T-helper 1 cell treated with Interleukin-12 subunit alpha and Interleukin-12 subunit beta and Interleukin-4 antibody, amounts not matched to agents 30 μg/mL and 1 μg/mL, for 36 hours (primary cell): ENCODE measurements around the gene SPPL2C.

Experiments used
- H3K27ac Mint-ChIP-seq: one replicate; pipeline ENCODE4 v1.8.0; 2021; ENCODE audit warnings: mild to moderate bottlenecking, mixed read lengths
- H3K27me3 Mint-ChIP-seq: one replicate; pipeline ENCODE4 v1.8.0; 2021; ENCODE audit warnings: low read depth, mixed read lengths
- H3K36me3 Mint-ChIP-seq: one replicate; pipeline ENCODE4 v1.8.0; 2021; ENCODE audit warnings: low read depth, mixed read lengths
- H3K4me1 Mint-ChIP-seq: one replicate; pipeline ENCODE4 v1.8.0; 2021; ENCODE audit warnings: low read depth, mixed read lengths
- H3K4me3 Mint-ChIP-seq: one replicate; pipeline ENCODE4 v1.8.0; 2021; ENCODE audit warnings: mild to moderate bottlenecking, moderate library complexity, mixed read lengths
- H3K9me3 Mint-ChIP-seq: one replicate; pipeline ENCODE4 v1.8.0; 2021; ENCODE audit warnings: mixed read lengths

SPPL2C gene

GRCh38 chr17:45838751-45839295, 5.9 kb upstream of the SPPL2C start:
- Mint-ChIP-seq H3K27ac (no peak overlapping the region), H3K4me1 (no peaks in the 10 kb centered on the region), H3K36me3 (no peaks in the 10 kb centered on the region), H3K4me3 (no peak overlapping the region), H3K27me3 (no peaks in the 10 kb centered on the region), H3K9me3 (no peaks in the 10 kb centered on the region)

- Mint-ChIP-seq H3K27me3 (no peaks in the 10 kb centered on the region), H3K4me1 (no peaks in the 10 kb centered on the region), H3K4me3 (no peak overlapping the region), H3K27ac (no peak overlapping the region), H3K9me3 (no peaks in the 10 kb centered on the region), H3K36me3 (no peaks in the 10 kb centered on the region)
Measured at GRCh38 chr17:45839442-45839841, 5.2 kb upstream of the SPPL2C start.

GRCh38 chr17:45841186-45841585, 3.5 kb upstream of the SPPL2C start:
- Mint-ChIP-seq H3K4me3 (no peak overlapping the region), H3K27me3 (no peaks in the 10 kb centered on the region), H3K4me1 (no peaks in the 10 kb centered on the region), H3K9me3 (no peaks in the 10 kb centered on the region), H3K36me3 (no peaks in the 10 kb centered on the region), H3K27ac (no peak overlapping the region)

- no peaks in the 10 kb centered on the region for H3K9me3 Mint-ChIP-seq
- no peak overlapping the region for H3K4me3 Mint-ChIP-seq
- H3K27me3 Mint-ChIP-seq: no peaks in the 10 kb centered on the region
- H3K36me3 Mint-ChIP-seq: no peaks in the 10 kb centered on the region
- H3K27ac Mint-ChIP-seq: no peak overlapping the region
- no peaks in the 10 kb centered on the region for H3K4me1 Mint-ChIP-seq
Measured at GRCh38 chr17:45841883-45842525, 2.7 kb upstream of the SPPL2C start.

- H3K4me1 Mint-ChIP-seq: no peaks in the 10 kb centered on the region
- H3K9me3 Mint-ChIP-seq: no peaks in the 10 kb centered on the region
- H3K4me3 Mint-ChIP-seq: no peak overlapping the region
- no peak overlapping the region for H3K27ac Mint-ChIP-seq
- H3K27me3 Mint-ChIP-seq: no peaks in the 10 kb centered on the region
- H3K36me3 Mint-ChIP-seq: no peaks in the 10 kb centered on the region
Measured at GRCh38 chr17:45843722-45844121, 959 bp upstream of the SPPL2C start.

GRCh38 chr17:45845376-45846185, 900 bp downstream of the SPPL2C start:
- Mint-ChIP-seq H3K36me3 (no peaks in the 10 kb centered on the region), H3K4me3 (no peak overlapping the region), H3K27me3 (no peaks in the 10 kb centered on the region), H3K9me3 (no peaks in the 10 kb centered on the region), H3K4me1 (no peaks in the 10 kb centered on the region), H3K27ac (no peak overlapping the region)

- no peaks in the 10 kb centered on the region for H3K9me3 Mint-ChIP-seq
- no peaks in the 10 kb centered on the region for H3K4me1 Mint-ChIP-seq
- H3K27ac Mint-ChIP-seq: no peak overlapping the region
- H3K36me3 Mint-ChIP-seq: no peaks in the 10 kb centered on the region
- no peaks in the 10 kb centered on the region for H3K27me3 Mint-ChIP-seq
- no peak overlapping the region for H3K4me3 Mint-ChIP-seq
Measured at GRCh38 chr17:45846223-45846622, 1.5 kb downstream of the SPPL2C start.

- H3K9me3 Mint-ChIP-seq: no peaks in the 10 kb centered on the region
- no peaks in the 10 kb centered on the region for H3K4me1 Mint-ChIP-seq
- H3K36me3 Mint-ChIP-seq: no peaks in the 10 kb centered on the region
- no peak overlapping the region for H3K27ac Mint-ChIP-seq
- H3K4me3 Mint-ChIP-seq: no peak overlapping the region
- H3K27me3 Mint-ChIP-seq: no peaks in the 10 kb centered on the region
Measured at GRCh38 chr17:45846646-45847045, 2.0 kb downstream of the SPPL2C start.

GRCh38 chr17:45847101-45847500, 2.4 kb downstream of the SPPL2C start:
- no peaks in the 10 kb centered on the region for H3K9me3 Mint-ChIP-seq
- H3K36me3 Mint-ChIP-seq: no peaks in the 10 kb centered on the region
- H3K4me1 Mint-ChIP-seq: no peaks in the 10 kb centered on the region
- no peak overlapping the region for H3K4me3 Mint-ChIP-seq
- H3K27ac Mint-ChIP-seq: no peak overlapping the region
- H3K27me3 Mint-ChIP-seq: no peaks in the 10 kb centered on the region

GRCh38 chr17:45847747-45848146, 3.1 kb downstream of the SPPL2C start:
- Mint-ChIP-seq H3K27ac (no peak overlapping the region), H3K36me3 (no peaks in the 10 kb centered on the region), H3K27me3 (peaks cover 3% of the 10 kb centered on the region), H3K4me3 (no peak overlapping the region), H3K4me1 (peaks cover 4% of the 10 kb centered on the region), H3K9me3 (no peaks in the 10 kb centered on the region)

- Mint-ChIP-seq H3K4me3 (no peak overlapping the region), H3K27ac (no peak overlapping the region), H3K4me1 (peaks cover 4% of the 10 kb centered on the region)
Measured at GRCh38 chr17:45848405-45848804, 3.7 kb downstream of the SPPL2C start.

GRCh38 chr17:45848868-45849535, 4.3 kb downstream of the SPPL2C start:
- peaks cover 4% of the 10 kb centered on the region for H3K27me3 Mint-ChIP-seq
- no peak overlapping the region for H3K27ac Mint-ChIP-seq
- H3K4me1 Mint-ChIP-seq: peaks cover 4% of the 10 kb centered on the region
- no peaks in the 10 kb centered on the region for H3K36me3 Mint-ChIP-seq
- H3K9me3 Mint-ChIP-seq: no peaks in the 10 kb centered on the region
- no peak overlapping the region for H3K4me3 Mint-ChIP-seq

More at GRCh38 chr17:45848405-45848804, 3.7 kb downstream of the SPPL2C start:
- Mint-ChIP-seq H3K27me3 (peaks cover 4% of the 10 kb centered on the region), H3K36me3 (no peaks in the 10 kb centered on the region), H3K9me3 (no peaks in the 10 kb centered on the region)

GRCh38 chr17:45849536-45849990, 4.9 kb downstream of the SPPL2C start:
- Mint-ChIP-seq H3K4me3 (no peak overlapping the region), H3K9me3 (no peaks in the 10 kb centered on the region), H3K27ac (no peak overlapping the region), H3K27me3 (peaks cover 4% of the 10 kb centered on the region), H3K36me3 (no peaks in the 10 kb centered on the region), H3K4me1 (peaks cover 4% of the 10 kb centered on the region)

- no peak overlapping the region for H3K27ac Mint-ChIP-seq
- no peak overlapping the region for H3K4me3 Mint-ChIP-seq
- peaks cover 4% of the 10 kb centered on the region for H3K4me1 Mint-ChIP-seq
- H3K27me3 Mint-ChIP-seq: peaks cover 4% of the 10 kb centered on the region
- H3K36me3 Mint-ChIP-seq: no peaks in the 10 kb centered on the region
- no peaks in the 10 kb centered on the region for H3K9me3 Mint-ChIP-seq
Measured at GRCh38 chr17:45850011-45850410, 5.3 kb downstream of the SPPL2C start.
